K562 (cell line): ENCODE measurements around the gene RASEF. TPM values are rescaled to one million over a fixed set of nuclear protein-coding genes. Genes with fewer than 3 reads are reported as not detected.

ENCODE experiments used
- RBFOX2 ChIP-seq: fragments of 200-400 bp; formaldehyde crosslinking; IDR thresholded peaks from 2 replicates; pipeline ENCODE4 v1.6.1; 2017; ENCODE audit warnings: low read depth, mild to moderate bottlenecking, low read length, moderate library complexity
- SRSF9 ChIP-seq: fragments of 200-400 bp; formaldehyde crosslinking; IDR thresholded peaks from 2 replicates; pipeline ENCODE4 v1.6.1; 2017; ENCODE audit warnings: low read depth, low read length, borderline replicate concordance
- ZNF778 ChIP-seq: fragments of 450-650 bp; formaldehyde crosslinking; IDR thresholded peaks from 2 replicates; pipeline ENCODE4 v1.4.0; 2020; ENCODE audit warnings: mild to moderate bottlenecking, moderate library complexity
- polyA plus RNA-seq, 8 experiments: library from polyadenylated mRNA; depleted of rRNA in 4 of 8; stranded (reverse) in 5 of 8; unstranded in 3 of 8; fragments of >200 nt; fragmentation: Nextera tagmentation in 2 of 8; fragmentation: Illumina TruSeq in 1 of 8; extraction: Ambion mirVana in 2 of 8; extraction: Trizol in 1 of 8; gene quantifications; 2 replicates each; pipeline versions ENCODE4 v1.2.1 to v1.2.3, GENCODE V29; 2011 to 2014; ENCODE audit warnings: inconsistent platforms in 1 of 8, missing spikeins in 1 of 8
- total RNA-seq, 7 experiments: library from RNA; depleted of rRNA in 6 of 7; stranded (reverse); fragments of >200 nt in 6 of 7; fragmentation: Illumina TruSeq in 2 of 7; extraction: Trizol in 2 of 7; gene quantifications; 2 replicates each; pipeline versions ENCODE4 v1.2.1 to v1.2.3, GENCODE V29; 2011 to 2021; ENCODE audit warnings: low replicate concordance in 1 of 7
- TF ChIP-seq, protein P1 (sequence below): fragments of 450-650 bp; IDR thresholded peaks from 2 replicates; pipeline ENCODE4 v1.6.1; 2017; ENCODE audit warnings: antibody characterized with exemption, mild to moderate bottlenecking
- TF ChIP-seq, protein P2 (sequence below): fragments of 250-450 bp; sonication (Bioruptor Pico); IDR thresholded peaks from 2 replicates; pipeline ENCODE4 v1.5.0; 2021; ENCODE audit warnings: mild to moderate bottlenecking, moderate library complexity

Gene RASEF
- total and polyA plus RNA-seq, 9 of the 15 experiments (the other 6 are each of a cell fraction or from before 2014, with no cell fraction given) = 0.01 to 0.18 (median 0.11) TPM; not detected in 4

DNA sequence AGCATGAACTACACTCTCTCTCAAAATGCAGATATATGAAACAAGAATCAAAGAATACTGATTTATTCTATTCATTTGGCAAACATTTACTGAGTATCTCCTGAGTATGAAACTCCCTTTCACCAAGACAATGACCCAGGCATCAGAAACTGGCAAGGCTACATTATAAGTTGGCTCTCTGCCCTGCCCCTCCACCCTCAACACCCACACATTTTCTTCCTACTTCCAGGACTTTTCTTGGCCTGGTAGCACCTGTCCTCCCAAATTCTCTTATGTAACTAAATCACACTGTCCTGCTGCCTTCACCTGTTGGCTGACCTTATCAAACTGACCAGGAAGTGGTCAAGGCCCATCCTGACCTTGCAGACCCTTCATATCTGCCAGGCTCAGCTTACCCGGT lies 3.5 kb downstream of the RASEF start (continued):
- TF ChIP-seq, protein P1, sequence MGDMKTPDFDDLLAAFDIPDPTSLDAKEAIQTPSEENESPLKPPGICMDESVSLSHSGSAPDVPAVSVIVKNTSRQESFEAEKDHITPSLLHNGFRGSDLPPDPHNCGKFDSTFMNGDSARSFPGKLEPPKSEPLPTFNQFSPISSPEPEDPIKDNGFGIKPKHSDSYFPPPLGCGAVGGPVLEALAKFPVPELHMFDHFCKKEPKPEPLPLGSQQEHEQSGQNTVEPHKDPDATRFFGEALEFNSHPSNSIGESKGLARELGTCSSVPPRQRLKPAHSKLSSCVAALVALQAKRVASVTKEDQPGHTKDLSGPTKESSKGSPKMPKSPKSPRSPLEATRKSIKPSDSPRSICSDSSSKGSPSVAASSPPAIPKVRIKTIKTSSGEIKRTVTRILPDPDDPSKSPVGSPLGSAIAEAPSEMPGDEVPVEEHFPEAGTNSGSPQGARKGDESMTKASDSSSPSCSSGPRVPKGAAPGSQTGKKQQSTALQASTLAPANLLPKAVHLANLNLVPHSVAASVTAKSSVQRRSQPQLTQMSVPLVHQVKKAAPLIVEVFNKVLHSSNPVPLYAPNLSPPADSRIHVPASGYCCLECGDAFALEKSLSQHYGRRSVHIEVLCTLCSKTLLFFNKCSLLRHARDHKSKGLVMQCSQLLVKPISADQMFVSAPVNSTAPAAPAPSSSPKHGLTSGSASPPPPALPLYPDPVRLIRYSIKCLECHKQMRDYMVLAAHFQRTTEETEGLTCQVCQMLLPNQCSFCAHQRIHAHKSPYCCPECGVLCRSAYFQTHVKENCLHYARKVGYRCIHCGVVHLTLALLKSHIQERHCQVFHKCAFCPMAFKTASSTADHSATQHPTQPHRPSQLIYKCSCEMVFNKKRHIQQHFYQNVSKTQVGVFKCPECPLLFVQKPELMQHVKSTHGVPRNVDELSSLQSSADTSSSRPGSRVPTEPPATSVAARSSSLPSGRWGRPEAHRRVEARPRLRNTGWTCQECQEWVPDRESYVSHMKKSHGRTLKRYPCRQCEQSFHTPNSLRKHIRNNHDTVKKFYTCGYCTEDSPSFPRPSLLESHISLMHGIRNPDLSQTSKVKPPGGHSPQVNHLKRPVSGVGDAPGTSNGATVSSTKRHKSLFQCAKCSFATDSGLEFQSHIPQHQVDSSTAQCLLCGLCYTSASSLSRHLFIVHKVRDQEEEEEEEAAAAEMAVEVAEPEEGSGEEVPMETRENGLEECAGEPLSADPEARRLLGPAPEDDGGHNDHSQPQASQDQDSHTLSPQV = no peak
- TF ChIP-seq RBFOX2 (no peak), SRSF9 (no peak), ZNF778 (CRISPR knock-in tag) (no peak)
- TF ChIP-seq, protein P2, sequence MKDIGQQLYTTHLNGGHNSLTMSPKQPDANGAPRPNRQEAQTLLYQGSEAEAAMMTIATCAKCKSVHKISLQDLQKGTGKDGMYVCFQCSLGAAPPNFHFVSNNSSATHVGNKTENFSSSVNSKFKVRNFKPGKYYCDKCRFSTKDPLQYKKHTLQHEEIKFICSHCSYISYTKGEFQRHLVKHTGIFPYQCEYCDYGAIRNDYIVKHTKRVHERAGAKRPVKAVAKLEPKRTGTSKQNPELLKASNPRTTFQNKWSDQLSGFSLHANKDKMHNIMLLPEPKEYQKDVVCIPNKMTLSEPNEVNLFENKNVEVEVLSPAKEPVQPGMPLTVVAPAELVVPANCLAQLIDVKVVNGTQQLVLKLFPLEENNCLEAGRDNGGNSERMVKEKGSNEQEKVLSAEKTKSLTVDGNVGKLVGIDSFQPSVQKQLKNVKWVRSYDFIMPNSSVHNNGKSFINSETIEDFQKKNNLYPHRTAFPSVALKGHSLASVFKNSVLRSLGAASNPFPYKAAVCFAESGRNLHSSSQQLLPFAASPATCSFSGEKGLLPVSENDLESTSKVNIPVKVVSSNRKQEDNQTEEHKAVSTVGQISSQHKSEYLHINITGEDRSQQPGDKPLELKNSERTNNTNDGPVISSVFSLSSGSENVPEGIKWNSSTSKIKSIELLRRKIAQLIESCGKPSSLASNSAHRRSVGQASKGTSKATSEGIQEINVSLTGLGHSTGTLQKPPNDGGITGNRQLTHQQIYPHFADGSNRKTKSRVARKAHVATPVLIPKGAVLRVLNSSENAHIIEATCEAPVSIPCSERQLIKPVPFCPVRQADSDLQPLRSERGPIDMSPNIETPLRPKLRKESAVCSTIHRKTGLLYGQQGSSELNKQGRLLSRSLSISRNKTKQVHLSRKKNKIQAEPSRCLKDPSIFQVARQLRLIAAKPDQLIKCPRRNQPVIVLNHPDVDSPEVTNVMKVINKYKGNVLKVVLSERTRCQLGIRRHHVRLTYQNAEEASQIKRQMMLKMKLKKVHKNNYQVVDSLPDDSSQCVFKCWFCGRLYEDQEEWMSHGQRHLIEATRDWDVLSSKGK = no peak
- TF ChIP-seq, all 486 proteins: peak for 0
